Breast epithelium (tissue), 4 donors: ENCODE measurements around the gene KCNV2. TPM values are rescaled to one million over a fixed set of nuclear protein-coding genes. Genes with fewer than 3 reads are reported as not detected.
"Not testable (repeated sequence)": the region's sequence is repeated elsewhere in the genome, so short reads cannot be mapped to it uniquely, and the experiment has no call there.

ENCODE experiments used
- DNase-seq, 2 donors: peaks; one replicate each; pipeline ENCODE4 v3.0.0-alpha.2; 2019; ENCODE audit warnings: low spot score in 2 of 2
- H3K27ac ChIP-seq, 2 donors: fragments of 200-600 bp; sonication (generic) in 1 of 2; one replicate each; pipeline ENCODE4 v1.5.1; 2016 to 2019; ENCODE audit warnings: mild to moderate bottlenecking in 1 of 2
- H3K27me3 ChIP-seq, 2 donors: fragments of 200-600 bp; sonication (generic) in 1 of 2; one replicate each; pipeline versions ENCODE4 v1.5.1 to v1.6.0; 2017 to 2019; ENCODE audit warnings: control low read depth in 1 of 2, mild to moderate bottlenecking in 1 of 2
- H3K36me3 ChIP-seq: fragments of 200-600 bp; one replicate; pipeline ENCODE4 v1.5.1; 2019
- H3K4me1 ChIP-seq, 2 donors: fragments of 200-600 bp; sonication (generic); one replicate each; pipeline ENCODE4 v1.5.1; 2016 to 2019; ENCODE audit warnings: control low read depth in 1 of 2
- H3K4me3 ChIP-seq, 3 donors: fragments of 200-600 bp; sonication (generic); 1 replicate in 2 of 3; 2 replicates in 1 of 3; pipeline ENCODE4 v1.5.1; 2016 to 2019; ENCODE audit warnings: mild to moderate bottlenecking in 3 of 3, moderate library complexity in 2 of 3
- H3K9me3 ChIP-seq, 2 donors: fragments of 200-600 bp; sonication (generic) in 1 of 2; one replicate each; pipeline ENCODE4 v1.5.1; 2016 to 2019; ENCODE audit warnings: control low read depth in 1 of 2
- CTCF ChIP-seq, 3 donors: fragments of 450-650 bp; IDR thresholded peaks; one replicate each; pipeline ENCODE4 v1.5.1; 2016 to 2017; ENCODE audit warnings: antibody characterized with exemption in 3 of 3, mild to moderate bottlenecking in 3 of 3, moderate library complexity in 3 of 3
- POLR2A ChIP-seq: fragments of 450-650 bp; IDR thresholded peaks from one replicate; pipeline ENCODE4 v1.6.1; 2016; ENCODE audit warnings: antibody characterized with exemption, mild to moderate bottlenecking, moderate library complexity
- POLR2AphosphoS5 ChIP-seq, 3 donors: sonication (generic); formaldehyde crosslinking; IDR thresholded peaks; one replicate each; pipeline ENCODE4 v1.6.1; 2017; ENCODE audit warnings: antibody characterized with exemption in 3 of 3
- intact Hi-C: fragments of 100-400 bp; cut with DNase I; formaldehyde crosslinking; loops from one replicate; pipeline ENCODE4 v1.15.1; 2023; ENCODE audit warnings: low total_unique reads
- total RNA-seq, 3 donors: library from RNA; depleted of rRNA; stranded (reverse); fragments of >200 nt; gene quantifications; one replicate each; pipeline ENCODE4 v1.1.0, GENCODE V29; 2016

Gene KCNV2
- total RNA-seq, 3 donors from 2014 or later, result not detected

- Histone ChIP-seq H3K36me3 (no peaks in the 10 kb centered on the region), H3K4me1 (no peaks in the 10 kb centered on the region), H3K27me3 (no peaks in the 10 kb centered on the region), H3K4me3 (no peak overlapping the region), H3K9me3 (no peaks in the 10 kb centered on the region), H3K27ac (no peak overlapping the region)
- no peak for DNase-seq
- TF ChIP-seq CTCF (IDR thresholded peaks at IDR 0.05) (no peak), POLR2A (no peak), POLR2AphosphoS5 (IDR thresholded peaks at IDR 0.05) (no peak)
- intact Hi-C loops, result no loop called here
These were observed 16.3 kb upstream of the KCNV2 start for GRCh38 chr9:2700909-2701550.

- H3K9me3 ChIP-seq, result no peaks in the 10 kb centered on the region
- no peak overlapping the region for H3K27ac ChIP-seq
- H3K4me3 ChIP-seq, result no peak overlapping the region
- no peaks in the 10 kb centered on the region for H3K27me3 ChIP-seq
- no peaks in the 10 kb centered on the region for H3K36me3 ChIP-seq
- intact Hi-C loops, result no loop called here
- TF ChIP-seq POLR2A (no peak), POLR2AphosphoS5 (IDR thresholded peaks at IDR 0.05) (no peak), CTCF (IDR thresholded peaks at IDR 0.05) (no peak)
- DNase-seq, result no peak
- H3K4me1 ChIP-seq, result no peaks in the 10 kb centered on the region
These were observed 12.8 kb upstream of the KCNV2 start for GRCh38 chr9:2704504-2704903.

- H3K27ac ChIP-seq, intact Hi-C loops, H3K4me1 ChIP-seq, H3K9me3 ChIP-seq, DNase-seq, H3K4me3 ChIP-seq, H3K36me3 ChIP-seq, H3K27me3 ChIP-seq: not testable (repeated sequence)
These were observed 10.1 kb upstream of the KCNV2 start for GRCh38 chr9:2707256-2707655.

- TF ChIP-seq CTCF (IDR thresholded peaks at IDR 0.05) (no peak), POLR2A (no peak), POLR2AphosphoS5 (IDR thresholded peaks at IDR 0.05) (no peak)
- no peak overlapping the region for H3K4me3 ChIP-seq
- no peak for DNase-seq
- H3K27ac ChIP-seq, result no peak overlapping the region
- no peaks in the 10 kb centered on the region for H3K36me3 ChIP-seq
- H3K27me3 ChIP-seq, result no peaks in the 10 kb centered on the region
- intact Hi-C loops, result no loop called here
- no peaks in the 10 kb centered on the region for H3K4me1 ChIP-seq
- no peaks in the 10 kb centered on the region for H3K9me3 ChIP-seq
These were observed 7.6 kb upstream of the KCNV2 start for GRCh38 chr9:2709645-2710101.

- no peak for DNase-seq
- Histone ChIP-seq H3K36me3 (no peaks in the 10 kb centered on the region), H3K9me3 (no peaks in the 10 kb centered on the region), H3K27ac (no peak overlapping the region), H3K4me3 (no peak overlapping the region), H3K27me3 (no peaks in the 10 kb centered on the region), H3K4me1 (no peaks in the 10 kb centered on the region)
- no peak for TF ChIP-seq POLR2A
- intact Hi-C loops, result no loop called here
These were observed 5.6 kb upstream of the KCNV2 start for GRCh38 chr9:2711716-2712115.

- no peak for DNase-seq
- Histone ChIP-seq H3K27me3 (no peaks in the 10 kb centered on the region), H3K9me3 (peaks cover 0 to 6% of the 10 kb centered on the region in 2 donors), H3K36me3 (no peaks in the 10 kb centered on the region), H3K27ac (no peak overlapping the region), H3K4me3 (no peak overlapping the region), H3K4me1 (no peaks in the 10 kb centered on the region)
- TF ChIP-seq CTCF (IDR thresholded peaks at IDR 0.05), result no peak
- TF ChIP-seq POLR2AphosphoS5 (IDR thresholded peaks at IDR 0.05), result no peak
- no peak for TF ChIP-seq POLR2A
- intact Hi-C loops, result no loop called here
These were observed 839 bp downstream of the KCNV2 start for GRCh38 chr9:2718001-2718697.
